ENCODE results near the gene TTYH2.

TTYH2 gene

GRCh38 chr17:74215342-74215727, 2.0 kb downstream of the TTYH2 start:
- no peak overlapping the region for H3K27ac ChIP-seq (ENCODE audit: insufficient read depth, low read depth, low read length, poor library complexity, severe bottlenecking)
- H3K4me1 ChIP-seq (ENCODE audit: control insufficient read depth, insufficient read depth, low read length), result peaks cover 22% of the 10 kb centered on the region
- H3K9me3 ChIP-seq (ENCODE audit: control insufficient read depth, low read length), result no peaks in the 10 kb centered on the region
- no peak overlapping the region for H3K4me3 ChIP-seq (ENCODE audit: insufficient read depth, low read depth, low read length)
- peaks cover 40% of the 10 kb centered on the region for H3K27me3 ChIP-seq (ENCODE audit: control insufficient read depth, insufficient read depth, low read length, poor library complexity, severe bottlenecking)
- H3K36me3 ChIP-seq (ENCODE audit: control insufficient read depth, insufficient read depth, low read length), result no peaks in the 10 kb centered on the region
- 92 to 93% methylated on average over 6 of the region's 6 CpGs for WGBS, 2 experiments

GRCh38 chr17:74216505-74216904, 3.1 kb downstream of the TTYH2 start:
- Histone ChIP-seq H3K27me3 (ENCODE audit: control insufficient read depth, insufficient read depth, low read length, poor library complexity, severe bottlenecking) (peaks cover 40% of the 10 kb centered on the region), H3K36me3 (ENCODE audit: control insufficient read depth, insufficient read depth, low read length) (no peaks in the 10 kb centered on the region), H3K9me3 (ENCODE audit: control insufficient read depth, low read length) (no peaks in the 10 kb centered on the region), H3K4me1 (ENCODE audit: control insufficient read depth, insufficient read depth, low read length) (peaks cover 11% of the 10 kb centered on the region), H3K4me3 (ENCODE audit: insufficient read depth, low read depth, low read length) (no peak overlapping the region), H3K27ac (ENCODE audit: insufficient read depth, low read depth, low read length, poor library complexity, severe bottlenecking) (no peak overlapping the region)
- 91 to 96% methylated on average over 5 of the region's 5 CpGs for whole genome bisulfite sequencing, 2 experiments

- Histone ChIP-seq H3K27me3 (ENCODE audit: control insufficient read depth, insufficient read depth, low read length, poor library complexity, severe bottlenecking) (peaks cover 33% of the 10 kb centered on the region), H3K9me3 (ENCODE audit: control insufficient read depth, low read length) (no peaks in the 10 kb centered on the region)
- 89 to 91% methylated on average over 13 of the region's 13 CpGs for WGBS, 2 experiments
These were observed 3.8 kb downstream of the TTYH2 start for GRCh38 chr17:74217037-74217730.

DNA sequence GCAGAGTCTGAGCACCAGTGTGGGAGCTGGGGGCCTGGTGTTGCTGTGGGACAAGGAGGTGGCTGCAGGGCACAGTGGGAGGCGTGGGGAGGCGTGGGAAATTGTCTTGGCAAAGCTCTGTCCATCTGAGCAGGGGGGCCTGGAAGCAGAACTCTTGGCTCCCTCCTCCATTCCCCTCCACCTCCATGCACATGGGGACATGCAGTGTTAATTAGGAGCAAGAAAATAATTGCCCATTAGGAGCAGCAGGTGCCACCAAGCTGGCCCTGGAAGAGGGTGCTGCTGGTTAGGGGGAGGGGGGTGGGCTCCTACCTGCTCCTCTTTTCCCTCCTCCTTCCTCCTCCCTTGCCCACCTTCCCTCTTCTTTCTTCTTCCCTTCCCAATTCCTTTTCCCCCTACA, 4.5 kb downstream of the TTYH2 start:
- no peak overlapping the region for H3K4me3 ChIP-seq (ENCODE audit: insufficient read depth, low read depth, low read length)
- H3K4me1 ChIP-seq (ENCODE audit: control insufficient read depth, insufficient read depth, low read length), result no peaks in the 10 kb centered on the region
- H3K27ac ChIP-seq (ENCODE audit: insufficient read depth, low read depth, low read length, poor library complexity, severe bottlenecking), result no peak overlapping the region
- peaks cover 26% of the 10 kb centered on the region for H3K27me3 ChIP-seq (ENCODE audit: control insufficient read depth, insufficient read depth, low read length, poor library complexity, severe bottlenecking)
- WGBS, 2 experiments, result 83 to 86% methylated on average over 2 of the region's 2 CpGs
- no peaks in the 10 kb centered on the region for H3K36me3 ChIP-seq (ENCODE audit: control insufficient read depth, insufficient read depth, low read length)
- no peaks in the 10 kb centered on the region for H3K9me3 ChIP-seq (ENCODE audit: control insufficient read depth, low read length)

More at GRCh38 chr17:74217037-74217730, 3.8 kb downstream of the TTYH2 start:
- Histone ChIP-seq H3K36me3 (ENCODE audit: control insufficient read depth, insufficient read depth, low read length) (no peaks in the 10 kb centered on the region), H3K4me1 (ENCODE audit: control insufficient read depth, insufficient read depth, low read length) (peaks cover 4% of the 10 kb centered on the region), H3K4me3 (ENCODE audit: insufficient read depth, low read depth, low read length) (no peak overlapping the region), H3K27ac (ENCODE audit: insufficient read depth, low read depth, low read length, poor library complexity, severe bottlenecking) (no peak overlapping the region)

DNA sequence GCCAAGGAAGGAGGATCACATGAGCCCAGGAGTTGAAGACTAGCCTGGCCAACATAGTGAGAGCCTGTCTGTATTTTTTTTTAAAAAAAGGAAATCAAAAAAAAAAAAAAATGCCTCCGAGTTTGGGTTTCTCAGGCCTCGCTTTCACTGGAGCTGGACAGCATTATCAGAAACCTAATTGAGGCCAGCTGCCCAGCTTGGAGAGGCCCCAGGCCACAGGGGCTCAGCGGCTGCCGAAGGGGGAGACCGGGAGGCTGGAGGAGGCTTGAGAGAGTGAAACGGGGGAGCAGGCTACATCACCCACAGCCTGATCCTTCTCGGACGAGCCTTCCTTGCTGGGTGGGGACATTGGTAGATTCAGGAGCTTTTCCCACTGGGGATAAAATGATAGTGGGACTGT, 5.1 kb downstream of the TTYH2 start:
- H3K4me1 ChIP-seq (ENCODE audit: control insufficient read depth, insufficient read depth, low read length), result no peaks in the 10 kb centered on the region
- H3K9me3 ChIP-seq (ENCODE audit: control insufficient read depth, low read length), result no peaks in the 10 kb centered on the region
- 94 to 96% methylated on average over 8 of the region's 8 CpGs for WGBS, 2 experiments
- no peak overlapping the region for H3K4me3 ChIP-seq (ENCODE audit: insufficient read depth, low read depth, low read length)
- H3K36me3 ChIP-seq (ENCODE audit: control insufficient read depth, insufficient read depth, low read length), result no peaks in the 10 kb centered on the region
- H3K27me3 ChIP-seq (ENCODE audit: control insufficient read depth, insufficient read depth, low read length, poor library complexity, severe bottlenecking), result peaks cover 21% of the 10 kb centered on the region
- no peak overlapping the region for H3K27ac ChIP-seq (ENCODE audit: insufficient read depth, low read depth, low read length, poor library complexity, severe bottlenecking)

GRCh38 chr17:74219576-74220133, 6.3 kb downstream of the TTYH2 start:
- H3K9me3 ChIP-seq (ENCODE audit: control insufficient read depth, low read length), result no peaks in the 10 kb centered on the region
- no peak overlapping the region for H3K27ac ChIP-seq (ENCODE audit: insufficient read depth, low read depth, low read length, poor library complexity, severe bottlenecking)
- H3K36me3 ChIP-seq (ENCODE audit: control insufficient read depth, insufficient read depth, low read length), result no peaks in the 10 kb centered on the region
- peaks cover 8% of the 10 kb centered on the region for H3K27me3 ChIP-seq (ENCODE audit: control insufficient read depth, insufficient read depth, low read length, poor library complexity, severe bottlenecking)
- H3K4me1 ChIP-seq (ENCODE audit: control insufficient read depth, insufficient read depth, low read length), result no peaks in the 10 kb centered on the region
- no peak overlapping the region for H3K4me3 ChIP-seq (ENCODE audit: insufficient read depth, low read depth, low read length)
- WGBS, 2 experiments, result 89 to 91% methylated on average over 3 of the region's 3 CpGs

DNA sequence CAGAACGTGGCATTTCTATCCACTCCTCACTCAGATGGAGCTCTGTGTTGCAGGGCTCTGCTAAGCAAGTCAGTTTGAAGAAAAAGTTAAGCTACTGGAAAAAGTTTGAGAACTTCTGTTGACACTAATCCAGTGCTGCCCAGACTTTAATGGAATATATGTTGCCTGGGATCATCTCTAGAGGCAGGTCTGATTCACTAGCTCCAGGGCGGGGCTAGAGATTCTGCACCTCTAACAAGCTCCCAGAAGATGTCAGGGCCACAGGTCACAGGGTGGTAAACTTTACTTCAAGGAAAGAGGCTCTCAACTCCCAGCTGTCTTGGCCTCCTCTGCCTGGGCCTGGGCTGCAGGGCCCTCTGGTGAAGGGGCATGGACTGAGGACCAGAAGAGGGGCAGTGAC, 6.8 kb downstream of the TTYH2 start:
- H3K36me3 ChIP-seq (ENCODE audit: control insufficient read depth, insufficient read depth, low read length), result no peaks in the 10 kb centered on the region
- 80 to 90% methylated on average over 2 of the region's 2 CpGs for WGBS, 2 experiments
- no peaks in the 10 kb centered on the region for H3K4me1 ChIP-seq (ENCODE audit: control insufficient read depth, insufficient read depth, low read length)

GRCh38 chr17:74220946-74221818, 7.8 kb downstream of the TTYH2 start:
- Histone ChIP-seq H3K9me3 (ENCODE audit: control insufficient read depth, low read length) (no peaks in the 10 kb centered on the region), H3K4me1 (ENCODE audit: control insufficient read depth, insufficient read depth, low read length) (no peaks in the 10 kb centered on the region), H3K27me3 (ENCODE audit: control insufficient read depth, insufficient read depth, low read length, poor library complexity, severe bottlenecking) (no peaks in the 10 kb centered on the region), H3K36me3 (ENCODE audit: control insufficient read depth, insufficient read depth, low read length) (no peaks in the 10 kb centered on the region), H3K27ac (ENCODE audit: insufficient read depth, low read depth, low read length, poor library complexity, severe bottlenecking) (no peak overlapping the region), H3K4me3 (ENCODE audit: insufficient read depth, low read depth, low read length) (no peak overlapping the region)
- WGBS, 2 experiments, result 93 to 95% methylated on average over 16 of the region's 16 CpGs

More for the DNA sequence above, 6.8 kb downstream of the TTYH2 start:
- H3K4me3 ChIP-seq (ENCODE audit: insufficient read depth, low read depth, low read length), result no peak overlapping the region
- peaks cover 3% of the 10 kb centered on the region for H3K27me3 ChIP-seq (ENCODE audit: control insufficient read depth, insufficient read depth, low read length, poor library complexity, severe bottlenecking)
- no peaks in the 10 kb centered on the region for H3K9me3 ChIP-seq (ENCODE audit: control insufficient read depth, low read length)
- no peak overlapping the region for H3K27ac ChIP-seq (ENCODE audit: insufficient read depth, low read depth, low read length, poor library complexity, severe bottlenecking)

DNA sequence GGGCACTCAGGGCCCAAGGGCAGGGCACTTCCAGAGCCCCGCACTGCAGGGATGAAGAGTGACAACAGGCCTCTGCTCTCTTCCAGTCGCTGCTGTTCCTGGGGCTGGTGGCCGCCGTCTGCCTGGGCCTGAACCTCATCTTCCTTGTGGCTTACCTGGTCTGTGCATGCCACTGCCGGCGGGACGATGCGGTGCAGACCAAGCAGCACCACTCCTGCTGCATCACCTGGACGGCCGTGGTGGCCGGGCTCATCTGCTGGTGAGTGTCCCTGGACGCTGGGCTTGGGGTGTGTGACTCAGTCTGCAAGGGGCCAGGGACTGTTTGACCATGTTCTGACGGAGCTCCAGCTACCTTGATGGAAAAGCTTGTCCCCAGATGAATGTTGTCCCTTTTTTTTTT, 9.0 kb downstream of the TTYH2 start:
- H3K27me3 ChIP-seq (ENCODE audit: control insufficient read depth, insufficient read depth, low read length, poor library complexity, severe bottlenecking), result no peaks in the 10 kb centered on the region
- no peaks in the 10 kb centered on the region for H3K36me3 ChIP-seq (ENCODE audit: control insufficient read depth, insufficient read depth, low read length)
- no peaks in the 10 kb centered on the region for H3K9me3 ChIP-seq (ENCODE audit: control insufficient read depth, low read length)
- no peak overlapping the region for H3K4me3 ChIP-seq (ENCODE audit: insufficient read depth, low read depth, low read length)
- 94 to 95% methylated on average over 13 of the region's 13 CpGs for WGBS, 2 experiments
- H3K4me1 ChIP-seq (ENCODE audit: control insufficient read depth, insufficient read depth, low read length), result no peaks in the 10 kb centered on the region
- no peak overlapping the region for H3K27ac ChIP-seq (ENCODE audit: insufficient read depth, low read depth, low read length, poor library complexity, severe bottlenecking)

GRCh38 chr17:74223901-74224300, 10.5 kb downstream of the TTYH2 start:
- Histone ChIP-seq H3K4me3 (ENCODE audit: insufficient read depth, low read depth, low read length) (no peak overlapping the region), H3K4me1 (ENCODE audit: control insufficient read depth, insufficient read depth, low read length) (no peaks in the 10 kb centered on the region), H3K9me3 (ENCODE audit: control insufficient read depth, low read length) (no peaks in the 10 kb centered on the region), H3K27ac (ENCODE audit: insufficient read depth, low read depth, low read length, poor library complexity, severe bottlenecking) (no peak overlapping the region), H3K27me3 (ENCODE audit: control insufficient read depth, insufficient read depth, low read length, poor library complexity, severe bottlenecking) (no peaks in the 10 kb centered on the region), H3K36me3 (ENCODE audit: control insufficient read depth, insufficient read depth, low read length) (no peaks in the 10 kb centered on the region)
- WGBS, 2 experiments, result 94% methylated on average over 14 of the region's 14 CpGs
